DOHH2 (cell line): ENCODE results near the gene NUBP2.

Experiments
- EZH2phosphoT487 ChIP-seq: fragments of 200-600 bp; sonication (generic); IDR thresholded peaks from 2 replicates; pipeline ENCODE4 v1.6.1; 2017; ENCODE audit warnings: borderline replicate concordance, mild to moderate bottlenecking, antibody characterized with exemption, low read length, moderate library complexity, mixed read lengths
- TF ChIP-seq, protein P1 (sequence below): fragments of 200-600 bp; sonication (generic); IDR thresholded peaks from one replicate; pipeline ENCODE4 v1.5.1; 2014; ENCODE audit warnings: antibody characterized with exemption, mild to moderate bottlenecking, low read depth, low read length; ENCODE audit not compliant: poor library complexity, severe bottlenecking

DNA sequence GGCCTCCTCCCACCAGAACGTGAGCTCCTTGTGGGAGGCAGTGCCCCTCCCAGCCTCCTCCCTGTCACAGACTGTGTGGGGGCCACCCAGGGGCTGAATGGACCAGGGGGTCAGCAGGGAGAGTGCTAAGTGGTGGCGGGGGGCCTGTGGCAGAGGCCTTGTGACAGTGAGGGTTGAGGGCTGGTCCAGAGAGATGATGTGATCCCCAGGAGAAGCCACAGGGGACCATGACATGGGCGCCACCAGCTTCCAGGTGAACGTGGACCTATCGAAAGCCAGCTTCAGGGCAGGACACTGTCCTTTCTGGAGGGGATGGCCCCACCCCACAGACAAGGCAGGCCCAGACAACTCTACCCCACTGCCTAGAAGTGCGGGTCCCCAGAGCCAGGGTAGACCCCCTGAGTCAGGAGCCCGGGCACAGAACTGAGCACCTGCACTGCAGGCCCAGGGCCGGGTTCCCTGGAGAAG, 3.5 kb upstream of the NUBP2 start:
- no peak for TF ChIP-seq EZH2phosphoT487
- TF ChIP-seq, protein P1, sequence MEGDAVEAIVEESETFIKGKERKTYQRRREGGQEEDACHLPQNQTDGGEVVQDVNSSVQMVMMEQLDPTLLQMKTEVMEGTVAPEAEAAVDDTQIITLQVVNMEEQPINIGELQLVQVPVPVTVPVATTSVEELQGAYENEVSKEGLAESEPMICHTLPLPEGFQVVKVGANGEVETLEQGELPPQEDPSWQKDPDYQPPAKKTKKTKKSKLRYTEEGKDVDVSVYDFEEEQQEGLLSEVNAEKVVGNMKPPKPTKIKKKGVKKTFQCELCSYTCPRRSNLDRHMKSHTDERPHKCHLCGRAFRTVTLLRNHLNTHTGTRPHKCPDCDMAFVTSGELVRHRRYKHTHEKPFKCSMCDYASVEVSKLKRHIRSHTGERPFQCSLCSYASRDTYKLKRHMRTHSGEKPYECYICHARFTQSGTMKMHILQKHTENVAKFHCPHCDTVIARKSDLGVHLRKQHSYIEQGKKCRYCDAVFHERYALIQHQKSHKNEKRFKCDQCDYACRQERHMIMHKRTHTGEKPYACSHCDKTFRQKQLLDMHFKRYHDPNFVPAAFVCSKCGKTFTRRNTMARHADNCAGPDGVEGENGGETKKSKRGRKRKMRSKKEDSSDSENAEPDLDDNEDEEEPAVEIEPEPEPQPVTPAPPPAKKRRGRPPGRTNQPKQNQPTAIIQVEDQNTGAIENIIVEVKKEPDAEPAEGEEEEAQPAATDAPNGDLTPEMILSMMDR, result no peak
